Activated CD4-positive, alpha-beta T cell treated with anti-CD3 and anti-CD28 coated beads, Interleukin-2, amount 10 ng/mL, durations not matched to agents 24 days and 14 days (primary cell): ENCODE measurements around the gene DGCR6. TPM values are rescaled to one million over a fixed set of nuclear protein-coding genes. Genes with fewer than 3 reads are reported as not detected.
"Not testable (repeated sequence)": the region's sequence is repeated elsewhere in the genome, so short reads cannot be mapped to it uniquely, and the experiment has no call there.

Experiments
- DNase-seq: peaks from one replicate; pipeline ENCODE4 v3.0.0; 2022
- H3K27ac Mint-ChIP-seq: one replicate; pipeline ENCODE4 v1.8.0; 2022; ENCODE audit warnings: mild to moderate bottlenecking, mixed read lengths
- H3K27me3 Mint-ChIP-seq: one replicate; pipeline ENCODE4 v1.8.0; 2022; ENCODE audit warnings: mixed read lengths
- H3K36me3 Mint-ChIP-seq: one replicate; pipeline ENCODE4 v1.8.0; 2022; ENCODE audit warnings: low read depth, mild to moderate bottlenecking, mixed read lengths
- H3K4me1 Mint-ChIP-seq: one replicate; pipeline ENCODE4 v1.8.0; 2021; ENCODE audit warnings: mixed read lengths
- H3K4me3 Mint-ChIP-seq: one replicate; pipeline ENCODE4 v1.8.0; 2022; ENCODE audit warnings: mild to moderate bottlenecking, moderate library complexity, mixed read lengths
- H3K9me3 Mint-ChIP-seq: one replicate; pipeline ENCODE4 v1.8.0; 2021; ENCODE audit warnings: mixed read lengths
- intact Hi-C: fragments of 100-400 bp; cut with micrococcal nuclease; formaldehyde crosslinking; loops from one replicate; pipeline ENCODE4 v1.15.1; 2023
- total RNA-seq: library from RNA; stranded (reverse); gene quantifications from 2 replicates; pipeline ENCODE4 v1.2.3, GENCODE V29; 2022

DGCR6 gene
- total RNA-seq, 1 donor from 2014 or later, result 1.5 TPM

- Mint-ChIP-seq H3K4me3 (no peak overlapping the region), H3K27ac (no peak overlapping the region), H3K4me1 (no peaks in the 10 kb centered on the region), H3K27me3 (peaks cover 13% of the 10 kb centered on the region), H3K9me3 (no peaks in the 10 kb centered on the region), H3K36me3 (no peaks in the 10 kb centered on the region)
- intact Hi-C loops, result no loop called here
- DNase-seq, result no peak
These were observed 44.0 kb downstream of the DGCR6 start for GRCh38 chr22:18950141-18950540.

- Mint-ChIP-seq H3K4me3 (no peak overlapping the region), H3K36me3 (no peaks in the 10 kb centered on the region), H3K27ac (no peak overlapping the region), H3K27me3 (peaks cover 13% of the 10 kb centered on the region), H3K9me3 (no peaks in the 10 kb centered on the region), H3K4me1 (no peaks in the 10 kb centered on the region)
- intact Hi-C loops, result no loop called here
- DNase-seq, result no peak
These were observed 45.9 kb downstream of the DGCR6 start for GRCh38 chr22:18952022-18952421.

GRCh38 chr22:18953128-18953527, 47.0 kb downstream of the DGCR6 start:
- H3K36me3 Mint-ChIP-seq, DNase-seq, H3K4me1 Mint-ChIP-seq, H3K27ac Mint-ChIP-seq, H3K9me3 Mint-ChIP-seq, intact Hi-C loops, H3K4me3 Mint-ChIP-seq: not testable (repeated sequence)
- peaks cover 10% of the 10 kb centered on the region for H3K27me3 Mint-ChIP-seq

GRCh38 chr22:18954303-18954989, 48.3 kb downstream of the DGCR6 start:
- H3K4me3 Mint-ChIP-seq, H3K9me3 Mint-ChIP-seq, H3K27me3 Mint-ChIP-seq, H3K36me3 Mint-ChIP-seq, intact Hi-C loops, H3K4me1 Mint-ChIP-seq, H3K27ac Mint-ChIP-seq: not testable (repeated sequence)
- DNase-seq, result peak; percentile 88

GRCh38 chr22:18954990-18955571, 49.0 kb downstream of the DGCR6 start:
- Mint-ChIP-seq H3K27ac (no peak overlapping the region), H3K4me3 (no peak overlapping the region), H3K27me3 (no peaks in the 10 kb centered on the region), H3K4me1 (peaks cover 2% of the 10 kb centered on the region), H3K9me3 (no peaks in the 10 kb centered on the region), H3K36me3 (no peaks in the 10 kb centered on the region)
- no peak for DNase-seq
- intact Hi-C loops, result no loop called here

- Mint-ChIP-seq H3K27ac (no peak overlapping the region), H3K4me3 (no peak overlapping the region), H3K9me3 (no peaks in the 10 kb centered on the region), H3K36me3 (no peaks in the 10 kb centered on the region), H3K4me1 (peaks cover 2% of the 10 kb centered on the region), H3K27me3 (no peaks in the 10 kb centered on the region)
- intact Hi-C loops, result no loop called here
- DNase-seq, result no peak
These were observed 49.6 kb downstream of the DGCR6 start for GRCh38 chr22:18955696-18956095.

- H3K4me1 Mint-ChIP-seq, intact Hi-C loops, H3K4me3 Mint-ChIP-seq, H3K27ac Mint-ChIP-seq, H3K9me3 Mint-ChIP-seq, H3K27me3 Mint-ChIP-seq, H3K36me3 Mint-ChIP-seq, DNase-seq: not testable (repeated sequence)
These were observed 50.2 kb downstream of the DGCR6 start for GRCh38 chr22:18956121-18956895.

GRCh38 chr22:18956956-18957355, 50.8 kb downstream of the DGCR6 start:
- H3K4me1 Mint-ChIP-seq, H3K4me3 Mint-ChIP-seq, H3K27ac Mint-ChIP-seq, H3K9me3 Mint-ChIP-seq, H3K36me3 Mint-ChIP-seq, intact Hi-C loops, H3K27me3 Mint-ChIP-seq, DNase-seq: not testable (repeated sequence)

- H3K9me3 Mint-ChIP-seq, H3K4me1 Mint-ChIP-seq, DNase-seq, intact Hi-C loops, H3K4me3 Mint-ChIP-seq, H3K27ac Mint-ChIP-seq, H3K36me3 Mint-ChIP-seq, H3K27me3 Mint-ChIP-seq: not testable (repeated sequence)
These were observed 51.7 kb downstream of the DGCR6 start for GRCh38 chr22:18957621-18958320.

GRCh38 chr22:18958321-18958705, 52.2 kb downstream of the DGCR6 start:
- intact Hi-C loops, H3K36me3 Mint-ChIP-seq, H3K4me3 Mint-ChIP-seq: not testable (repeated sequence)

GRCh38 chr22:18958738-18959137, 52.6 kb downstream of the DGCR6 start:
- H3K9me3 Mint-ChIP-seq, H3K4me1 Mint-ChIP-seq, H3K27me3 Mint-ChIP-seq, H3K4me3 Mint-ChIP-seq, DNase-seq, H3K27ac Mint-ChIP-seq, H3K36me3 Mint-ChIP-seq, intact Hi-C loops: not testable (repeated sequence)

More at GRCh38 chr22:18958321-18958705, 52.2 kb downstream of the DGCR6 start:
- H3K27ac Mint-ChIP-seq, DNase-seq, H3K4me1 Mint-ChIP-seq, H3K9me3 Mint-ChIP-seq, H3K27me3 Mint-ChIP-seq: not testable (repeated sequence)

- H3K4me1 Mint-ChIP-seq, H3K4me3 Mint-ChIP-seq, DNase-seq, H3K27me3 Mint-ChIP-seq, H3K27ac Mint-ChIP-seq, intact Hi-C loops, H3K36me3 Mint-ChIP-seq, H3K9me3 Mint-ChIP-seq: not testable (repeated sequence)
These were observed 53.1 kb downstream of the DGCR6 start for GRCh38 chr22:18959266-18959665.

GRCh38 chr22:18959741-18960140, 53.6 kb downstream of the DGCR6 start:
- intact Hi-C loops, H3K4me1 Mint-ChIP-seq, H3K9me3 Mint-ChIP-seq, H3K4me3 Mint-ChIP-seq, H3K27me3 Mint-ChIP-seq, H3K36me3 Mint-ChIP-seq, DNase-seq, H3K27ac Mint-ChIP-seq: not testable (repeated sequence)
